ENCODE measurements around the gene NRG4.
"Not testable (repeated sequence)": the region's sequence is repeated elsewhere in the genome, so short reads cannot be mapped to it uniquely, and the experiment has no call there.

The NRG4 gene

DNA sequence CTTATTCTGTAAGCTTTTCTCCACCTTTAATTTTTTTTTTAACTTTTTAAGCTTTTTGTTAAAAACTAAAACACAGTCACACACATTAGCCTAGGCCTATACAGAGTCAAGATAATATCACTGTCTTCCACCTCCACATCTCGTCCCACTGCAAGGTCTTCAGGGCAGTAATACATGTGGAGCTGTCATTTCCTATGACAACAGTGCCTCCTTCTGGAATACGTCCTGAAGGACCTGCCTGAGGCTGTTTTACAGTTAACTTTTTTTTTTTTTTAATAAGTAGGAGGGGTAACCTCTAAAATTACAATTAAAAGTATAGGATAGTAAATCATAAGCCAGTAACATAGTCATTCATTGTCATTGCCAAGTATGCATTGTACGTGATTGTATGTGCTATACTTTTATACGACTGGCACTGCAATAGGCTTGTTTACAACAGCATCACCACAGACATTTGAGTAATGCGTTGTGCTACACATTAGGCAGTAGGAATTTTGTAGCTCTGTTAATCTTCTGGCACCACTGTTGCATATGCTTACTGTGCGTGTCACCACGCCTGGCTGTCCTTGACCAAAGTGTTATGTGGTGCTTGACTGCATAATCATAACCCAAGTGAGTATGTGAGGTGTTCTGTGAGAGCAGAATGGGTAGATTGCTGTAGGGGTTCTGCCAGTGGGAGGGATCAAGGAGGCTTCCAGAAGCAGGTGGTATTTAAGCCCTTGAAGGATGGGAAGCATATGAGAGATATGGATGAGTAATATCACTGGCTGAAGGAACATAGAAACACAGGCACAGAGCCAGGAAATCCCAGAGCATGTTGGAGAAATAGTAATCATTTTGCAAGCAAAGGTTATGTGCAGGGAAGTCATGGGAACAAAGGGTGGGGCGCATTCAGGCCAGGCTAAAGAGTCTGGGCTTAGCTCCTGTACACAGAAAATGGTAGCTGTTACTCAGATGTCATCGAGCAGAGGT is 90.2 kb downstream of the NRG4 start:
- TF ChIP-seq, protein P1, sequence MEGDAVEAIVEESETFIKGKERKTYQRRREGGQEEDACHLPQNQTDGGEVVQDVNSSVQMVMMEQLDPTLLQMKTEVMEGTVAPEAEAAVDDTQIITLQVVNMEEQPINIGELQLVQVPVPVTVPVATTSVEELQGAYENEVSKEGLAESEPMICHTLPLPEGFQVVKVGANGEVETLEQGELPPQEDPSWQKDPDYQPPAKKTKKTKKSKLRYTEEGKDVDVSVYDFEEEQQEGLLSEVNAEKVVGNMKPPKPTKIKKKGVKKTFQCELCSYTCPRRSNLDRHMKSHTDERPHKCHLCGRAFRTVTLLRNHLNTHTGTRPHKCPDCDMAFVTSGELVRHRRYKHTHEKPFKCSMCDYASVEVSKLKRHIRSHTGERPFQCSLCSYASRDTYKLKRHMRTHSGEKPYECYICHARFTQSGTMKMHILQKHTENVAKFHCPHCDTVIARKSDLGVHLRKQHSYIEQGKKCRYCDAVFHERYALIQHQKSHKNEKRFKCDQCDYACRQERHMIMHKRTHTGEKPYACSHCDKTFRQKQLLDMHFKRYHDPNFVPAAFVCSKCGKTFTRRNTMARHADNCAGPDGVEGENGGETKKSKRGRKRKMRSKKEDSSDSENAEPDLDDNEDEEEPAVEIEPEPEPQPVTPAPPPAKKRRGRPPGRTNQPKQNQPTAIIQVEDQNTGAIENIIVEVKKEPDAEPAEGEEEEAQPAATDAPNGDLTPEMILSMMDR (conservative IDR thresholded peaks at IDR 0.05; ENCODE audit: low read length), result peak; percentile 45
- DNase-seq (ENCODE audit: low read depth), result peak; percentile 76

DNA sequence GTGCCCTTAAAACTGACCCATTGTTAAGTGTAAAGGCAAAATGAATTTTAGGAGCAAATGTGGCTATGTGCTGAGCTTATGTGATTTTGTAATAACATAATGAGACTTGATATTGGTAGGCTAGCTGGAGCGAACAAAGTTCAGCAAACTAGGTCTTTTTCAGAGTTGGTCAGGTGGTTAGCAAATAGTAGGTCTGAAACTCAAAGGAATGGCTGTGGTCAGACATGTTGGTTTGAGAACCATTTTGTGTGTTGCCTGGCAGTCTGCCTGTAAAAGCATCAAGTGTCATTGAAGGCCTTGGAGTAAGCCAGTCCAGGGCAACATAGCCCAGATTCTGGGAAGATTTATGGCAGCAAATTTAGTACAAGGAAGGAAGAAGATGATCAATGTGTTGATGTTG is 92.1 kb downstream of the NRG4 start:
- TF ChIP-seq, protein P1 (conservative IDR thresholded peaks at IDR 0.05; ENCODE audit: low read length), result no peak
- no peak for DNase-seq (ENCODE audit: low read depth)
- no peak overlapping the region for H3K4me3 ChIP-seq (ENCODE audit: low read length)

More for the DNA sequence above, 90.2 kb downstream of the NRG4 start:
- H3K4me3 ChIP-seq (ENCODE audit: low read length), result no peak overlapping the region

DNA sequence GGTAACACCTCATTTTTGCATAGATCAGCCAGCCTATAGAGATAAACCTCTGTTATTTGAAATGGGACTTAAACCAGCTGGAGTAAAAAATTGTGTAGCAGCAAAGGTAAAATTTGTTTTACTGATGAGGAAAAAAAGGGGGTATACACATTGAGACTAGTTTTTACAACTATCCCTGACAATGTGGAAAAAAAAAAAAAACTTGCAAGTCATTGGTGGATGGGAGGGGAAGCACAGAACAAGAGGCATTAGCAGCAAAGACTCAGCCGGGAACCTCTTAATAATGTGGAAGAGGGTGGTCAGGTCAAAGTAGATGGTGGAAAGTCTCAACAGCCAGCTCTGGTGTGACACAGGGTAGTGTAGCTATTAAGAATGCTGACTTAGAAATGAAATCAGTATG is 94.1 kb downstream of the NRG4 start:
- no peak for DNase-seq (ENCODE audit: low read depth)
- TF ChIP-seq, protein P1 (conservative IDR thresholded peaks at IDR 0.05; ENCODE audit: low read length), result no peak

DNA sequence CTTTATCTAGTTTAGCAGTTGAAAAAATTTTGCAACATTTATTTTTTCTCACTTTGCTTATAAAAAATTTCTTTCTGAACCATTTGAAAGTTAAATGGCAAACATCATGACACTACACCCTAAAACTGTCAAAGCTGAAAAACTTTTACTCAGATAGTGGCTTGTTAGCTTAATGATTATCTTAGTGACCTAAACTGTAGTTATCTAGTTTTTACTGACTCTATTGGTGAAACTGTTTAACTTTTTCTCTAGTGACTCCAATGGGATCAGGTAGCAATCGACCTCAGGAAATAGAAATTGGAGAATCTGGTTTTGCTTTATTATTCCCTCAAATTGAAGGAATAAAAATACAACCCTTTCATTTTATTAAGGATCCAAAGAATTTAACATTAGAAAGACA is 95.2 kb downstream of the NRG4 start:
- no peak overlapping the region for H3K4me3 ChIP-seq (ENCODE audit: low read length)
- TF ChIP-seq, protein P1 (conservative IDR thresholded peaks at IDR 0.05; ENCODE audit: low read length), result no peak
- DNase-seq (ENCODE audit: low read depth), result no peak

More for the DNA sequence above, 94.1 kb downstream of the NRG4 start:
- H3K4me3 ChIP-seq (ENCODE audit: low read length), result no peak overlapping the region

DNA sequence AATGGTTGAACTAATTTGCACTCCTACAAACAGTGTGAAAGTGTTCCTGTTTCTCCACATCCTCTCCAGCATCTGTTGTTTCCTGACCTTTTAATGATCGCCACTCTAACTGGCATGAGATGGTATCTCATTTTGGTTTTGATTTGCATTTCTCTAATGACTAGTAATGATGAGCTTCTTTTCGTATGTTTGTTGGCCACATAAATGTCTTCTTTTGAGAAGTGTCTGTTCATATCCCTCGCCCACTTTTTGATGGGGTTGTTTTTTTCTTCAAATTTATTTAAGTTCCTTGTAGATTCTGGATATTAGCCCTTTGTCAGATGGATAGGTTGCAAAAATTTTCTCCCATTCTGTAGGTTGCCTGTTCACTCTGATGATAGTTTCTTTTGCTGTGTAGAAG is 101.9 kb downstream of the NRG4 start:
- DNase-seq (ENCODE audit: low read depth), result not testable (repeated sequence)

DNA sequence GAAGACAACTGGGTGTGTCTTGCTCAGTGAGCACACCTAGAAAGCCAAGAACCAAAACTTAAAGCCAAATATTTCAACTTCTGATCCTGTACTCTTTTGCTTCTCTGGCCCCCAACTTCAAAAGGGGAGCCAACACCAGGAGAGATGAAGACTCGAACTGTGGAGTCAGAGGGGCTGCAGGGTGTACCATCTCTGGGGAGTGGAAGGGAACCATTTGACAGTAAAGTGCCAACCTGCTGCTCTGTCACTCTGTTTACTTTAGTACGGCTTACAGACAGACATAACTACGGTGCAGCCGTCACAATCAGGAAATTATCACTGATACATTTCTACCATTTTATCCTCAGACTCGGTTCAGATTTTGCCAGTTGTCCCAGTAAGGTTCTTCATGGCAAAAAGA is 107.0 kb downstream of the NRG4 start:
- DNase-seq (ENCODE audit: low read depth), result no peak
- TF ChIP-seq, protein P1 (conservative IDR thresholded peaks at IDR 0.05; ENCODE audit: low read length), result no peak
- H3K4me3 ChIP-seq (ENCODE audit: low read length), result peak overlapping the region; percentile 11; the same call in 1 of the 2 replicates

More for the DNA sequence above, 101.9 kb downstream of the NRG4 start:
- H3K4me3 ChIP-seq (ENCODE audit: low read length), result not testable (repeated sequence)

DNA sequence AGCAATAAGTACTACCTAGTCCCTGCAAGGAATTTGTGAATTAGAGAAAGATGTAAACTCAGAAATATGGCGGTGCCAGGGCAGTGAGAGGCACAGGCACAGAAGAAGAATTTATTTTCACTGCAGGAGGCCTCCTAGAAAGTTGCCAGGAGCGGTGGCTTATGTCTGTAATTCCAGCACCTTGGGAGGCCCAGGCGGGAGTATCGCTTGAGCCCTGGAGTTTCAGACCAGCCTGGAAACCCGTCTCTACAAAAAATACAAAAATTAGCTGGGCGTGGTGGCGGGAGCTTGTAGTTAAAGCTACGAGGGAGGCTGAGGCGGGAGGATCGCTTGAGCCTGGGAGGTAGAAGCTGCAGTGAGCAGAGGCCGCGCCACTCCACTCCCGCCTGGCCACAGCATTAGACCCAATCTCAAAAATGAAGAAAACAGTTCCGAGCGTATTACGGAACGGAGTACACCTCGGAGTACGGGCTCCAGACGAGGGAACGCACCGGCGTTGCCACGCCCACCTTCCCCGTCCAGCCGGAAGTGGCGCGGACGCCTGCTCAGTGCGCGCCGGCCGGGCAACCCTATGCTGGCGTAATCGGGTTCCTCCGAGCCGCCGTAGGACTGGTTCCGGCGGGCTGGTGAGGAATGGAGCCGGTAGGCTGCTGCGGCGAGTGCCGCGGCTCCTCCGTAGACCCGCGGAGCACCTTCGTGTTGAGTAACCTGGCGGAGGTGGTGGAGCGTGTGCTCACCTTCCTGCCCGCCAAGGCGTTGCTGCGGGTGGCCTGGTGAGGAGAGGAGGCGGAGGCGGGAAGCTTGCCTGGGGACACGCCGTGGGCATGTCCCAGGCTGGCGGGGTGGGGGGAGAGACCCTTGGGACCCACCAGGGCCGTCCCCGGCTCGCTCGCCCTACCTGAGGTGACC is 108.6 kb downstream of the NRG4 start, which contains the start of gene FBXO22:
Gene FBXO22, plus strand, starts transcription at position 548 of the 909 bp plus-strand sequence. Its CDS starts 86 bp downstream, at position 634.
- peak within 1 kb of the TSS; percentile 97 for H3K4me3 ChIP-seq (ENCODE audit: low read length)
- peak; percentile 87 for DNase-seq (ENCODE audit: low read depth)
- TF ChIP-seq, protein P1 (conservative IDR thresholded peaks at IDR 0.05; ENCODE audit: low read length), result no peak
